ENCODE data around the gene ABTB2. TPM values are rescaled to one million over a fixed set of nuclear protein-coding genes. Genes with fewer than 3 reads are reported as not detected.
A peak's percentile ranks its signal among the peaks of the same experiment; 100 is the strongest.

Gene ABTB2
- total and polyA plus RNA-seq, 2 experiments from 2014 or later: 8.7 to 9.9 TPM

DNA sequence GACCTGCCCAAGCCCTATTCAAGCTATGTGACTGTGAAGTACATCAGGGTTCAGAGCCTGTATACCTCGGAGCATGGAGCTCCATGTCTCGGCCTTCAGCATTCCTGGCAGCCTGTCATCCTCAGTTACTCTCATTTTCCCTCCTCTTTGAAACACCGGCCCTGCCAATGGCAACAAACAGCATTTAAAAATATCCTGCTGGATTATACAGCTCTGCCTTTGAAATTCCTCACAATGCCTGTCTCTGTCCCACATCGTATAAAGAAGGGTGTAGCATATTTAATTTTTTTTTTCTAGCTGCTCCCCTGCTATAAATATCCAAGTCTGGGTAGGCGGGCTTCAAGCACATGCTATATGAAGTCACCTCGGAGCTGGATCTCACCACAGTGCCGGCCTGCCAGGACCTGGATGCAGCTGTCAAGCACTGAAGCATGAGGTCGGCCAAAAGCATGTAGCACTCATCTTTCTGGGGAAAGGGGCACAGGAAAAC lies 11.8 kb downstream of the ABTB2 start:
- Histone ChIP-seq H3K9me2 (ENCODE audit: insufficient read depth) (no peaks in the 10 kb centered on the region), H3K9me3 (ENCODE audit: low read depth) (no peaks in the 10 kb centered on the region), H3K4me2 (ENCODE audit: unreplicated experiment) (peak overlapping the region; percentile 60), H3K27me3 (replicated peaks; ENCODE audit: insufficient read depth) (no peaks in the 10 kb centered on the region), H3K36me3 (ENCODE audit: low read depth) (no peaks in the 10 kb centered on the region), H4K20me1 (ENCODE audit: insufficient read depth) (no peaks in the 10 kb centered on the region), H3K27ac (peak overlapping the region; percentile 78), H3K9ac (peak overlapping the region; percentile 32; the same call in 1 of the 2 replicates), H3K4me3 (peak overlapping the region; percentile 21; the same call in 1 of the 2 replicates), H3K79me2 (ENCODE audit: insufficient read depth) (peaks cover 57% of the 10 kb centered on the region), H3K4me1 (ENCODE audit: insufficient read depth) (peaks cover 84% of the 10 kb centered on the region), H3F3A (ENCODE audit: insufficient read depth) (peaks cover 60% of the 10 kb centered on the region), H2AFZ (no peak overlapping the region)
- 14 to 15% methylated on average over 8 of the region's 8 CpGs for WGBS, 2 experiments (ENCODE audit: low coverage in 1 of 2, low lambda C conversion rate in 2 of 2, missing lambda C conversion rate in 2 of 2)
- no peak for TF ChIP-seq EZH2phosphoT487 (IDR thresholded peaks at IDR 0.05; ENCODE audit: insufficient read depth, low read depth)
- TF ChIP-seq EZH2 (IDR thresholded peaks at IDR 0.05; ENCODE audit: insufficient read depth, poor library complexity, severe bottlenecking): no peak
- peak; percentile 77 for DNase-seq
- in situ Hi-C loops (cut with MboI): no loop called here

DNA sequence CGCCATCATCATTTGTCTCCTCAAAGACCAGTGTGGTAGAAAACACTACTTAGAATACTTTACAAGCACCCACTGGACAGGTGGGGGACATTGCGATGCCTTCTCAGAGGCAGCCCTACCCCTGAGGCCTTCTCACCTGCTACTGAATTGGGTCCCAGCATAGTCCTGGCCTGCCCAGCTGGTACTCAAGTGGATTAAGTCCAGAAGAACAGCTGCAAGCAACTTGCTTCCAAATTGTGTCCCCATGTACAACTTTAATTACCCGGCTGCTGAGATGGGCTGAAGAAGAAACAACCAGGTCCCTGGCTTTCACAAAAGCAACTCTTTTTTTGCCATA lies 12.3 kb downstream of the ABTB2 start:
- H3K9ac ChIP-seq: peak overlapping the region; percentile 32; the same call in 1 of the 2 replicates
- H4K20me1 ChIP-seq (ENCODE audit: insufficient read depth): no peaks in the 10 kb centered on the region
- peaks cover 57% of the 10 kb centered on the region for H3K79me2 ChIP-seq (ENCODE audit: insufficient read depth)
- peaks cover 60% of the 10 kb centered on the region for H3F3A ChIP-seq (ENCODE audit: insufficient read depth)
- no peaks in the 10 kb centered on the region for H3K9me3 ChIP-seq (ENCODE audit: low read depth)
- H3K27ac ChIP-seq: peak overlapping the region; percentile 78
- no peaks in the 10 kb centered on the region for H3K9me2 ChIP-seq (ENCODE audit: insufficient read depth)
- H3K4me2 ChIP-seq (ENCODE audit: unreplicated experiment): peak overlapping the region; percentile 60
- in situ Hi-C loops (cut with MboI): no loop called here
- no peak for DNase-seq
- 0 out of 2 replicates have a peak overlapping the region, but pooled peaks have one; percentile 6 for H3K4me3 ChIP-seq
- no peaks in the 10 kb centered on the region for H3K27me3 ChIP-seq (replicated peaks; ENCODE audit: insufficient read depth)
- TF ChIP-seq EZH2phosphoT487 (IDR thresholded peaks at IDR 0.05; ENCODE audit: insufficient read depth, low read depth) (no peak), EZH2 (IDR thresholded peaks at IDR 0.05; ENCODE audit: insufficient read depth, poor library complexity, severe bottlenecking) (no peak)
- H3K4me1 ChIP-seq (ENCODE audit: insufficient read depth): peaks cover 79% of the 10 kb centered on the region
- H2AFZ ChIP-seq: no peak overlapping the region
- no peaks in the 10 kb centered on the region for H3K36me3 ChIP-seq (ENCODE audit: low read depth)
- WGBS, 2 experiments (ENCODE audit: low coverage in 1 of 2, low lambda C conversion rate in 2 of 2, missing lambda C conversion rate in 2 of 2): 52 to 54% methylated on average over 3 of the region's 3 CpGs

DNA sequence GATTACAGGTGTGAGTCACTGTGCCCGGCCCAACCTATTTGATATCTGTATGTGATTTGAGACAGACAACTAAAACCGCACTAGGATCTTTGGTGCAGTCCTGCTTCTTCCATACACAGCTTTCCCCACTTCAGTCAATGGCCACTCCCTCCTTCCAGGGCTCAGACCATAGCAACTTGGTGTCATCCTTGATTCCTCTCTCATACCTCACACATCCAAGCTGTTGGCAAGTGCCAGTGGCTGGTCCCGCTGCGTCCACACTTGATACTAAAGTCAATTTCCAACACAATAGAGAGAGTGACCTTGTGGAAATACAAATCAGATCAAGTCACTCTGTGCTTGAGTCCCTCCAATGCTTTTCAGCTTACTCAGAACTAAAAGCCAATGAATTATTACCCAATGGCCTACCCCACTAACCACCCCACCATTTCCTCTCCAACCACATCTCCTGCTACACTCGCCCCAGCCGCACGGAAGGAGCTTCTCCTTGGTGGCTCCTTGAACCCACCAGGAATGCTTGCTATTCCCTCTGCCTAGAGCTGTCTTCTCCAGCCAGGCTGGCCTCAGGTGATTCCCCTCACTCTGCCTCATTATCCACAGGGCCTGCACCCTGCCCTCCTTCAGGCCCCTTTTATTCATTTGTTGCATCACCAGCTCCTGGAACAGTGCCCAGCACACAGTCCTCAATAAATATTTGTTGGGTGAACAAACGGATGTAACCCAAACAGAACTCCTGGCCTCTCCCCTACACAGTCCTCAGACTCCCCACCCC lies 12.9 kb downstream of the ABTB2 start:
- H3K9me2 ChIP-seq (ENCODE audit: insufficient read depth): no peaks in the 10 kb centered on the region
- TF ChIP-seq EZH2phosphoT487 (IDR thresholded peaks at IDR 0.05; ENCODE audit: insufficient read depth, low read depth): no peak
- no peak for TF ChIP-seq EZH2 (IDR thresholded peaks at IDR 0.05; ENCODE audit: insufficient read depth, poor library complexity, severe bottlenecking)
- no peak overlapping the region for H2AFZ ChIP-seq
- H3K79me2 ChIP-seq (ENCODE audit: insufficient read depth): peaks cover 57% of the 10 kb centered on the region
- WGBS, 2 experiments (ENCODE audit: low coverage in 1 of 2, low lambda C conversion rate in 2 of 2, missing lambda C conversion rate in 2 of 2): 21 to 26% methylated on average over 8 of the region's 8 CpGs
- H3K9ac ChIP-seq: 0 out of 2 replicates have a peak overlapping the region, but pooled peaks have one; percentile 32
- peaks cover 74% of the 10 kb centered on the region for H3K4me1 ChIP-seq (ENCODE audit: insufficient read depth)
- peak overlapping the region; percentile 60 for H3K4me2 ChIP-seq (ENCODE audit: unreplicated experiment)
- peak; percentile 89 for DNase-seq
- no peaks in the 10 kb centered on the region for H3K27me3 ChIP-seq (replicated peaks; ENCODE audit: insufficient read depth)
- H3K36me3 ChIP-seq (ENCODE audit: low read depth): no peaks in the 10 kb centered on the region
- peak overlapping the region; percentile 78 for H3K27ac ChIP-seq
- 0 out of 2 replicates have a peak overlapping the region, but pooled peaks have one; percentile 6 for H3K4me3 ChIP-seq
- H4K20me1 ChIP-seq (ENCODE audit: insufficient read depth): no peaks in the 10 kb centered on the region
- H3F3A ChIP-seq (ENCODE audit: insufficient read depth): peaks cover 55% of the 10 kb centered on the region
- in situ Hi-C loops (cut with MboI): no loop called here
- H3K9me3 ChIP-seq (ENCODE audit: low read depth): no peaks in the 10 kb centered on the region

DNA sequence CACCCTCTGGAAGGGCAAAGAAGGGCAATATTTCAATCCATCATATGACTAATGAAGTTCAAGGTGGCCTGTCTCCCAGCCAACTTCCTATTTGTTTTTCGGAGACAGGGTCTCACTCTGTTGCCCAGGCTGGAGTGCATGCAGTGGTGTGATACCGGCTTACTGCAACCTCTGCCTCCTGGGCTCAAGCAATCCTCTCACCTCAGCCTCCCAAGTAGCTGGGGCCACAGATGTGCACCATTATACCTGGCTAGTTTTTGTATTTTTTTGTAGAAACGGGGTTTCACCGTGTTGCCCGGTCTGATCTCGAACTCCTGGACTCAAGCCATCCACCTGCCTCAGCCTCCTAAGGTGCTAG lies 13.4 kb downstream of the ABTB2 start:
- WGBS, 2 experiments (ENCODE audit: low coverage in 1 of 2, low lambda C conversion rate in 2 of 2, missing lambda C conversion rate in 2 of 2): 86 to 88% methylated on average over 6 of the region's 6 CpGs
- H3K79me2 ChIP-seq (ENCODE audit: insufficient read depth): peaks cover 60% of the 10 kb centered on the region
- in situ Hi-C loops (cut with MboI): no loop called here

More for the DNA sequence above, 13.4 kb downstream of the ABTB2 start:
- Histone ChIP-seq H3K36me3 (ENCODE audit: low read depth) (no peaks in the 10 kb centered on the region), H3K27me3 (replicated peaks; ENCODE audit: insufficient read depth) (no peaks in the 10 kb centered on the region), H2AFZ (no peak overlapping the region), H3F3A (ENCODE audit: insufficient read depth) (peaks cover 50% of the 10 kb centered on the region), H3K4me3 (no peak overlapping the region), H3K9ac (no peak overlapping the region), H4K20me1 (ENCODE audit: insufficient read depth) (no peaks in the 10 kb centered on the region), H3K4me2 (ENCODE audit: unreplicated experiment) (peak overlapping the region; percentile 60), H3K4me1 (ENCODE audit: insufficient read depth) (peaks cover 72% of the 10 kb centered on the region), H3K9me3 (ENCODE audit: low read depth) (no peaks in the 10 kb centered on the region), H3K9me2 (ENCODE audit: insufficient read depth) (no peaks in the 10 kb centered on the region), H3K27ac (peak overlapping the region; percentile 78)
- DNase-seq: no peak
- TF ChIP-seq EZH2 (IDR thresholded peaks at IDR 0.05; ENCODE audit: insufficient read depth, poor library complexity, severe bottlenecking): no peak
- TF ChIP-seq EZH2phosphoT487 (IDR thresholded peaks at IDR 0.05; ENCODE audit: insufficient read depth, low read depth): no peak

All from GM23248 (cell line).